ENCODE data around the gene MAD2L1BP.

The MAD2L1BP gene

GRCh38 chr6:43680308-43681200, 44.9 kb downstream of the MAD2L1BP start:
- TF ChIP-seq CSRNP3 (CRISPR knock-in tag; IDR thresholded peaks at IDR 0.05) (no peak), GLIS3 (CRISPR knock-in tag; IDR thresholded peaks at IDR 0.05) (no peak), TOX (CRISPR knock-in tag; IDR thresholded peaks at IDR 0.05; ENCODE audit: borderline replicate concordance) (no peak), ISL1 (CRISPR knock-in tag; IDR thresholded peaks at IDR 0.05) (no peak), TSHZ2 (CRISPR knock-in tag; IDR thresholded peaks at IDR 0.05) (no peak), ZNF70 (CRISPR knock-in tag; IDR thresholded peaks at IDR 0.05) (no peak), PPARA (CRISPR knock-in tag; IDR thresholded peaks at IDR 0.05; ENCODE audit: borderline replicate concordance) (no peak), ARNTL (CRISPR knock-in tag; IDR thresholded peaks at IDR 0.05; ENCODE audit: borderline replicate concordance, low read depth) (no peak), OSR1 (CRISPR knock-in tag; IDR thresholded peaks at IDR 0.05) (no peak), BACH2 (CRISPR knock-in tag; IDR thresholded peaks at IDR 0.05; ENCODE audit: borderline replicate concordance) (no peak), SNAI2 (CRISPR knock-in tag; IDR thresholded peaks at IDR 0.05) (no peak), POU6F1 (CRISPR knock-in tag; IDR thresholded peaks at IDR 0.05; ENCODE audit: borderline replicate concordance, low read depth) (no peak), CSDC2 (CRISPR knock-in tag; IDR thresholded peaks at IDR 0.05) (no peak), ZNF565 (CRISPR knock-in tag; conservative IDR thresholded peaks at IDR 0.05; ENCODE audit: low read depth) (no peak), PATZ1 (CRISPR knock-in tag; IDR thresholded peaks at IDR 0.05; ENCODE audit: borderline replicate concordance) (no peak), CREB5 (CRISPR knock-in tag; IDR thresholded peaks at IDR 0.05; ENCODE audit: low read depth) (no peak), ZFP30 (CRISPR knock-in tag; IDR thresholded peaks at IDR 0.05) (no peak), ESRRG (CRISPR knock-in tag; IDR thresholded peaks at IDR 0.05) (no peak), RARB (CRISPR knock-in tag; IDR thresholded peaks at IDR 0.05) (no peak)
- ATAC-seq, result no peak

GRCh38 chr6:43681303-43681702, 45.7 kb downstream of the MAD2L1BP start:
- no peak for ATAC-seq
- TF ChIP-seq TSHZ2 (CRISPR knock-in tag; IDR thresholded peaks at IDR 0.05), result no peak
- TF ChIP-seq GLIS3 (CRISPR knock-in tag; IDR thresholded peaks at IDR 0.05), result no peak
- no peak for TF ChIP-seq OSR1 (CRISPR knock-in tag; IDR thresholded peaks at IDR 0.05)
- no peak for TF ChIP-seq BACH2 (CRISPR knock-in tag; IDR thresholded peaks at IDR 0.05; ENCODE audit: borderline replicate concordance)
- no peak for TF ChIP-seq PATZ1 (CRISPR knock-in tag; IDR thresholded peaks at IDR 0.05; ENCODE audit: borderline replicate concordance)
- no peak for TF ChIP-seq CSDC2 (CRISPR knock-in tag; IDR thresholded peaks at IDR 0.05)
- TF ChIP-seq ZC3H10 (CRISPR knock-in tag; IDR thresholded peaks at IDR 0.05), result no peak
- no peak for TF ChIP-seq SNAI2 (CRISPR knock-in tag; IDR thresholded peaks at IDR 0.05)
- TF ChIP-seq POU6F1 (CRISPR knock-in tag; IDR thresholded peaks at IDR 0.05; ENCODE audit: borderline replicate concordance, low read depth), result no peak
- no peak for TF ChIP-seq TOX (CRISPR knock-in tag; IDR thresholded peaks at IDR 0.05; ENCODE audit: borderline replicate concordance)
- no peak for TF ChIP-seq ESRRG (CRISPR knock-in tag; IDR thresholded peaks at IDR 0.05)
- no peak for TF ChIP-seq PPARA (CRISPR knock-in tag; IDR thresholded peaks at IDR 0.05; ENCODE audit: borderline replicate concordance)
- no peak for TF ChIP-seq ZNF565 (CRISPR knock-in tag; conservative IDR thresholded peaks at IDR 0.05; ENCODE audit: low read depth)

Measured in SK-N-SH treated with all-trans-retinoic acid at 6 μM for 48 hours (cell line).